Measurements from ENCODE around the gene EBF4. TPM values are rescaled to one million over a fixed set of nuclear protein-coding genes. Genes with fewer than 3 reads are reported as not detected.

The EBF4 gene
- total RNA-seq, 1 donor from 2014 or later = 2.5 TPM

DNA sequence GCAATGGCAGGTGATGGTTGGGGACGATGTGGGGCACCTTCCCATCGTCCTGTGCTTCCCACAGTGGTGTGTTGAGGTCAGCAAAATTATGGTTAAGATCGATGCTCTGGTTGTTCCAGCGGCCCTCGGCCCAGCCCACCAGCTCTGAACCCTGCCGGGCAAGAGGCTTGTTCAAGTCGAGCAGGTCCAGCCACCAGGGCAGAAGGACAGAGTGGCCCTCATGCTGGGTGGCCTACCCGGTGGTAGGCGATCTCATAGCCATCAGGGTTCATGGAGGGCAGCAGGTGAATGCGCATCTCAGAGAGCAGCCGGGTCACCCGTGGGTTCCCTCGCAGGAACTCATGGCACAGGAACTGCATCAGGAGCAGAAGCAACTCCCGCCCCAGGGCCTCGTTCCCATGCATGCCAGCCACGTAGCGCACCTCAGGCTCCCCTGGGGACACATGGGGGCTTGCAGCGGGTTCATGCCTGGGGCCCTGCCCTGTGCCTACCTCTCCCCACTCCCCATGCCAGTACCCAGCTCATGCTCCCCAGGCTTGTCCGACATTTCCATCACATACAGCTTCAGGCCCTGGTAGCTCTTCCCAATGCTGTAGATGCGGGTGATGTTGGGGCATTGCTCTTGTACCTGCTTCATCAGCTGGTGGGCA, 103.6 kb downstream of the EBF4 start:
- no peak for DNase-seq (ENCODE audit: low read depth)
- H3K4me3 ChIP-seq (ENCODE audit: low read depth, low read length) = no peak overlapping the region
- TF ChIP-seq, protein P1, sequence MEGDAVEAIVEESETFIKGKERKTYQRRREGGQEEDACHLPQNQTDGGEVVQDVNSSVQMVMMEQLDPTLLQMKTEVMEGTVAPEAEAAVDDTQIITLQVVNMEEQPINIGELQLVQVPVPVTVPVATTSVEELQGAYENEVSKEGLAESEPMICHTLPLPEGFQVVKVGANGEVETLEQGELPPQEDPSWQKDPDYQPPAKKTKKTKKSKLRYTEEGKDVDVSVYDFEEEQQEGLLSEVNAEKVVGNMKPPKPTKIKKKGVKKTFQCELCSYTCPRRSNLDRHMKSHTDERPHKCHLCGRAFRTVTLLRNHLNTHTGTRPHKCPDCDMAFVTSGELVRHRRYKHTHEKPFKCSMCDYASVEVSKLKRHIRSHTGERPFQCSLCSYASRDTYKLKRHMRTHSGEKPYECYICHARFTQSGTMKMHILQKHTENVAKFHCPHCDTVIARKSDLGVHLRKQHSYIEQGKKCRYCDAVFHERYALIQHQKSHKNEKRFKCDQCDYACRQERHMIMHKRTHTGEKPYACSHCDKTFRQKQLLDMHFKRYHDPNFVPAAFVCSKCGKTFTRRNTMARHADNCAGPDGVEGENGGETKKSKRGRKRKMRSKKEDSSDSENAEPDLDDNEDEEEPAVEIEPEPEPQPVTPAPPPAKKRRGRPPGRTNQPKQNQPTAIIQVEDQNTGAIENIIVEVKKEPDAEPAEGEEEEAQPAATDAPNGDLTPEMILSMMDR (conservative IDR thresholded peaks at IDR 0.05; ENCODE audit: low read depth, low read length) = no peak

DNA sequence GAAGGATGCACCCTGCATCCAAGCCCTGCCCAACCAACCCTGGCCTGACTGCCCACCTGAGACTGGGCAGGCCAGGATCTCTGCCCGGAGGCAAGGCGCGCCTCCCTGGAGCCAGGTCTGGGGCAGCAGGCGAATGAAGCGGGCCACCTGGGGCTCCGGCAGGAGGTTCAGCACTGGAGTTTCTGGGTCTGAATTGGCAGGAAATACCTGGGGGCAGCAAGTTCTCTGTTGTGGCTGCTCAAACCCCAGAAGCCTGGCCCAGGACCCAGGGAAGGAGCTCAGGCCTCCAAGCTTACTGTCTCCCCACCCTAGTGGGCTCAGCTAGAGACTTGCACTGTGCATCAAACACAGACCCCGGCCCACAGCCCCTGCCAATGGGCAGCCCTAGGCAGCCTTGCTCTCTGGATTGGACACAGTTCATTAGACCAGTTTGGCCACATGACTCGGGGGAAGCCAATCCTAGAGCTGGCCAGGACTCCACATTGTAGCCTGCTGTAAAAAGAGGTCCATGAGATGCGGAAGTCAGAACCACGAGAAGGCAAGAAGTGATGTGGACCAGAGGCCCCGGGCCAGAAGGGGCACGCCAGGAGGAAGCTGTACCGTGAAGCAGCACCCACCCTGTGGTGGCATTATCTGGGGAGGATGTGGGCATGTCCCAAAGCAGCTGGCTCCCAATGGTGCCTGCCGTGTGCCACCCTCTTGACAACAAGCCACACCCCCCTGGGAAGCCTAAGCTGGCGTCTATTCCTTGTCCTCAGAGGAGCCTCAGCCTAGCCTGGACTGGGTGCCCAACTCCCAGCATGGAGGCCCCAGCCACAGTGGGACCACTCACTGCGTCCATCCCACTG, 104.8 kb downstream of the EBF4 start:
- TF ChIP-seq, protein P1 (conservative IDR thresholded peaks at IDR 0.05; ENCODE audit: low read depth, low read length) = no peak
- no peak overlapping the region for H3K4me3 ChIP-seq (ENCODE audit: low read depth, low read length)
- DNase-seq (ENCODE audit: low read depth) = no peak

DNA sequence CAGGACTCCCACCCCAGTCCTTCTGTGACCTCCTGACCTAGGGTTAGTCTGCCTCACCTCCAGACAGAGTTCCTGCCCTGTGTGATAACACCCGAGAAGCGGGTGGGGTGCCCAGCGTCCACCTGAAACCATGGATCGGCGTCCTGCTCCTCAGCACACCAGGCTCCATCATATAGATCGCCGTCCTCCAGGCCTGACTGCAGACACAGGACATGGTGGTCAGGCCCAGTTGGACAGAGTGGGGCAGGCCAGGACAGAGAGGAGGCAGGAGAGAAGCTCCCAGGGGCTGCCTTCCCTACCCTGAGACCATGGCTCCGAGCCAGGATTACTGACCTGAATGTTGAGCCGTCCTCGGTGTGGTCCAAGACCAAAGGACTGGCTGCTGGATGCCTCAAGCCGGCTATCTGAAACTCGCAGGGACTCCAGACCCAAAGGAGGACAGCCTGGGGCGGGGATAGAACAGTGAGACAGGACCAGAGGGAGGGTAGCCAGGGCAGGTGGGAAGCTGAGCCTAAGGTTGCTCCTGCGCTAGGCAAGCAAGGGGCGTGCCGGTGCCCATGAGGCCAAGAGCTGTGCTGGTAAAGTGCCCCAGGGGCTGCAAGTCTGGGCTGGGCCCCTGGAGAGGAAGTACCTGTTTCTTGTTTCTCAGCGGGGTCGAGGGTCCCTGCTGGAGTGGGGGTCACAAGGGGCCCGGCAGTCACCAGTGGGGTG, 105.7 kb downstream of the EBF4 start:
- no peak for DNase-seq (ENCODE audit: low read depth)
- H3K4me3 ChIP-seq (ENCODE audit: low read depth, low read length) = no peak overlapping the region
- TF ChIP-seq, protein P1 (conservative IDR thresholded peaks at IDR 0.05; ENCODE audit: low read depth, low read length) = no peak

DNA sequence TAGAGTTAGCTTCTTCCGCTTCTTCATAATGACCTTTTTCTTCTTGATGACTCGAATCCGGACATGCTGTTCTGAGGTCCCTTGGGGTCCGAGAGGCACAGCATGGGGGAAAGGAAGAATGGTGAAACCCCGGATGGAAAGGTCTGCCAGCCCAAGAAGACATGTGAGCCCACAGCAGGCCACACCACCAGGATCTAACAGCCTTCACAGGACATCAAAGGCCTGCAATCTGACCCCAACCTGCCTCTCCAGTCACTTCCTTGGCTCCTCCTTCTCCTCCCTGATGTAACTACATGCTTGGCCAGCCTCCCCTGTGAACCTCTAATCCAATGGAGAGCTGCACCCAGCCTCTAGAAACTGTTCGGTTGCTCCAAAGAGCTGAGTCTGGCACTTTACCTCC, 106.2 kb downstream of the EBF4 start:
- DNase-seq (ENCODE audit: low read depth) = no peak
- TF ChIP-seq, protein P1 (conservative IDR thresholded peaks at IDR 0.05; ENCODE audit: low read depth, low read length) = no peak
- no peak overlapping the region for H3K4me3 ChIP-seq (ENCODE audit: low read depth, low read length)

DNA sequence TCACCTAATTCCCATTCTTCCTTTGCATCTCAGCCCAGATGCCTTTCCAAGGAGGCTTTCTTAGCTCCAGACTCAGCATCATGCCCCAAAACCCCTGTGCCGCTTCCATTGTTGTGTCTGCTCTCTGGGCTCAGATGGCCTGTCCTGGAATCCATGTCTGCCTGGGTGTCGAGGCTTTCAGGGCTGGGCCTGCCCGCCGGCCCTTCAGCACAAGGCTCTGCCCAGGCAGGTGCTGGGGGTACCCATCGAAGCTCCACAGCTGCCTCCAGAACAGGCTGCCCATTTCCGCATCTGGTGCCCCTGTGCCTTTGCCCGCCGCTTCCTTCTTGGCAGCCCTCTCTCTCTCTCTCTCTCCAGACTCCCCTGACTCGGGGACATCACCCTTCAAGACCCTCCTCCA, 106.7 kb downstream of the EBF4 start:
- TF ChIP-seq, protein P1 (conservative IDR thresholded peaks at IDR 0.05; ENCODE audit: low read depth, low read length) = no peak
- no peak for DNase-seq (ENCODE audit: low read depth)
- H3K4me3 ChIP-seq (ENCODE audit: low read depth, low read length) = no peak overlapping the region

DNA sequence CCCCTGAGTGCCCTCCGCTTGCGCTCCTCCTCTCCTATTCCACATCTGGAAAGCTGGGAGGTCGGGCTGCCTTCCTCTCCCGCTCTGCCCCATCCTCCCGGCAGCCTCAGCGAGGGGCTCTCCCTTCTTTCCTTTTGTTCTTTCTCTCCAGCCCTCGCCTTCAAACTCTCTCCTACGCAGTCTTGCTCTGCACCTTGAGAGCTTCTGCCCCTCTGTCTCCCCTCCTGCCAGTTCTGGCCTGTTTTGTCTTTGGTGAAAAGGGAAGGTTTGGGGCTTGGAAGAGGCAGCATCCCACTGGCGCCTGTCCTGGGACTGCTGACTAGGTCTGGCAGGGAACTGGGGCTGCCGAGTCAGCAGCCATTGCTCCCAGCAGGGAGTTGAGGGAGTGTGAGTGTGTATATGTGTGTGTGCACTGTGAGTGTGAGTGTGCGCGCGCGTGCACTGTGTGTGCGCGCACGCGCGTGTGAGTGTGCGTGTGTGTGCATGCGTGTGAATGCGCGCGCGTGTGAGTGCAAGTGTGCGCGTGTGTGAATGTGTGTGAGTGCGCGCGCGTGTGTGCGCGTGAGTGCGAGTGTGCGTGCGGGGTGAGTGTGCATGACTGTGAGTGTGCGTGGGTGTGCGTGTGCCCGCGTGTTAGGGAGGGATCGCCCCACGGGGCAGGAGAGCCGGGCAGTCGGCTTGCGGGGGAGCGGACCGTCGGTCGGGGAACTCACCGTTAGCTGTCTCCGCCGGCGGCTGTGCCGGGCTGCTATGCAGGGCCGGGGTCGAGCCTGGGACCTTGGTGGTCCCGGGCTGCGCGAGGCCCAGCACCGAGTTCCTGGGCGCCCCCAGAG, 107.3 kb downstream of the EBF4 start:
- TF ChIP-seq, protein P1 (conservative IDR thresholded peaks at IDR 0.05; ENCODE audit: low read depth, low read length) = no peak
- no peak for DNase-seq (ENCODE audit: low read depth)
- H3K4me3 ChIP-seq (ENCODE audit: low read depth, low read length) = peak overlapping the region; percentile 31
